HUDEP-2 (cell line): ENCODE data around the gene PCDHGC3.

ENCODE experiments used
- DNase-seq, 76 experiments: peaks; one replicate each; lab custom pipeline; 2025; ENCODE audit not compliant: unreplicated experiment in 76 of 76; lab: John Stamatoyannopoulos, UW

PCDHGC3 gene

DNA sequence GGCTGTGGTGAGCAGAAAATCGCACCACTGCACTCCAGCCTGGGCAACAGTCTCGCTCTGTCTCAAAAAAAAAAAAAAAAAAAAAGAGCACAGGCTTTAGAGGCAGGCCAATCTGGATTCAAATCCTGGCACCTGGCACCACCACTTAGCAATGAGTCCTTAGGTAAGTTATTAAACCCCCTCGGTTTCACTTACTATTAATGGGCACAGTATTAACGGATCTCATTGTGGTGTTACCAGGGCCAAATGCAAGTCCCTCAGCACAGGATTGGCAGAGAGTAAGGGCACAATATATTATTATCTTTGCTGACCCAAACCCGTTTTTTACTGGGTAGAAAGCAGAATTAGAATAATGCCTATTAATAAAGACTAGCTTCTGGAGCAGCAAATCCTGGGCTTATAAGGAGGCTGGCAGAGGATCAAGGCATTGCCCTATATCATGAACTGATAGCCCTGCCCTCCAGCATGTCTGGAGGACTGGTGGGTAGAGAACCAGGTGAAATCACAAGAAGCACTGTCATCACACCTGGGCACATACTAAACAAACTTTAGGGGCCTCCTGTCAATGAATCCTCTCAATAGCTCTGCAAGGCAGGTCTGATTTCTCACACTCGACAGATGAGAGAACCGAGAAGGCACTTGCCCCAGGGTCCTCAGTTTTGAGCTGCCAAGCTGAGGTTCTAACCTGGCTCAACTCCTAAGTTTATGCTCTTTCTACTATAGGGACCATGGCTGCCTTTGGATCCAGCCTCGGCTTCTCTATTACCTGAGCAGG lies 30.8 kb downstream of the PCDHGC3 start:
- no peak for DNase-seq

DNA sequence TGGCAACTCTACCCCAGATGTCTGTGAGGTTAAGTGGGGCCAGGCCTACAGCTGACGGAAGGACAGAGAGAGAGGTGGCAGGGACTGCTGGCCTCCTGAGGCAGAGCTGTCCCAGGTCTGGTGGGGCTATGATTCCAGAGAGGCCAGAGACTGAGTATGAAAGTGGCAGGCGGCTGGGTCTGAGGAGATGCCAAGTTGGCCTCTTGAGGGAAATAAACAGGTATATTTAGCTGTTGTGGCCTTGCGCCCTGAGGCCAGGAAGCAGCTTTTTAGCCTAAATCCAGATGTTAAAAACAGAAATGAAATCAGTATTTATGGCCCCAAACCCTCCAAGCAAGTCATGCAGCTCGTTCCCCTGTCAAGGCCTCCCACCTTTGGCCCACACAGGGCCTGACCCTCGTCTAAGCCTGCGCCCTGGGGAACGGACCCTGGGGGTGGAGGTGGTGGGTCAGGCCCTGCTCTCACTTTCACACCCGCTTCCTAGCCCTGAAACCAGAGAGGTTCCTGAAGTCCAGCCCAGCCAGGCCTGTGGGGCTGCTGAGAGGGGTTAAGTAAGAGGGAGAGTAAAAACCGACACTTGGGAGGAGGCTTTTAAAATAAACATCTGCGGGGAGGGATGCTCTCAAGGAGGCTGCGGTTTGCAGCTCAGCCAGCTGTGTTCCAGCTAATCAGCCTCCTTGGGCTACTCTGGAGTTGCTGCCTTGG lies 31.8 kb downstream of the PCDHGC3 start:
- DNase-seq, result no peak

DNA sequence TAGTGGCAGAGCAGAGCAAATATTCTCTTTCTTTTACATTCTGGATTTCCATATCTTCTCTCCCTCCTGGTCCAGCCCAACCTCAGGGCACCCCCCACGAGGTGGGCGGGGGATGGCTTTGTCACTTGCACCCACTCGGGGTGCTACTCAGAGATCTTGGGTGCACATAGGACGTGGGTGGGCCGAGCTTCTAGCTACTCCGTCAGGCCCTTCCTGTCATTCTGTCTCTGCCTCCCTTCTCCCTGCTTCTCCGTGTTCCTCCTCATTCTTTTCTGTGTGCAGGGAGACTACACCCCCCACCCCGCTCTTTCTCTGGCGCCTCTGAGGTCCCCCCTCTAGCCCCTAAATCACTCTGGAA lies 32.7 kb downstream of the PCDHGC3 start:
- DNase-seq, result no peak

GRCh38 chr5:141508798-141509611 lies 33.2 kb downstream of the PCDHGC3 start:
- DNase-seq, result no peak

DNA sequence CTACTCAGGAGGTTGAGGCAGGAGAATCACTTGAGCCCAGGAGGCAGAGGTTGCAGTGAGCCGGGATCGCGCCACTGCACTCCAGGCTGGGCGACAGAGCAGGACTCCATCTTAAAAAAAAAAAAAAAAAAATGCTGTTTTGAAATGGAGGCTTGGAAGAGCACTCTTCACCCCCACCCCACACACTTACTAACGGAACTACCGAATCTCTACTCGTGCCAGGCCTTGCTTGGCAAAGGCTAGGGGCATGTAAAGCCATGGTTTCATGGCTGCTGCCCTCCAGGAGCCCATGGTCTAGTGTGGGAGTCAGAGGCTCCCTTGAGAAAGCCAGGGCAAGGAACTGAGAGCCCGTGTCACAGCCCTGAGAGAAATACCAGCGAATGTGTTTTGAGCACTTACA lies 34.4 kb downstream of the PCDHGC3 start:
- DNase-seq, result no peak

- no peak for DNase-seq
Observed at GRCh38 chr5:141510850-141511601, 35.3 kb downstream of the PCDHGC3 start.

DNA sequence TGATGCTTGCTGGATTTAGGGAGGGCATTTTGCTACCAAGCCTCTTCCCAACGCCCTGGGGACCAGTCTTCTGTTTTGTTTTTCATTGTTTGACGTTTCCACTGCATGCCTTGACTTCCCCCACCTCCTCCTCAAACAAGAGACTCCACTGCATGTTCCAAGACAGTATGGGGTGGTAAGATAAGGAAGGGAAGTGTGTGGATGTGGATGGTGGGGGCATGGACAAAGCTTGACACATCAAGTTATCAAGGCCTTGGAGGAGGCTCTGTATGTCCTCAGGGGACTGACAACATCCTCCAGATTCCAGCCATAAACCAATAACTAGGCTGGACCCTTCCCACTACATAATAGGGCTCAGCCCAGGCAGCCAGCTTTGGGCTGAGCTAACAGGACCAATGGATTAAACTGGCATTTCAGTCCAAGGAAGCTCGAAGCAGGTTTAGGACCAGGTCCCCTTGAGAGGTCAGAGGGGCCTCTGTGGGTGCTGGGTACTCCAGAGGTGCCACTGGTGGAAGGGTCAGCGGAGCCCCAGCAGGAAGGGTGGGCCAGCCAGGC lies 36.1 kb downstream of the PCDHGC3 start:
- no peak for DNase-seq

- peak in 63 of 76 experiments; percentile 3 to 72 (median 42) for DNase-seq
Observed at GRCh38 chr5:141512390-141512910, 36.7 kb downstream of the PCDHGC3 start.

- DNase-seq, result no peak
Observed at GRCh38 chr5:141512911-141513626, 37.3 kb downstream of the PCDHGC3 start.

DNA sequence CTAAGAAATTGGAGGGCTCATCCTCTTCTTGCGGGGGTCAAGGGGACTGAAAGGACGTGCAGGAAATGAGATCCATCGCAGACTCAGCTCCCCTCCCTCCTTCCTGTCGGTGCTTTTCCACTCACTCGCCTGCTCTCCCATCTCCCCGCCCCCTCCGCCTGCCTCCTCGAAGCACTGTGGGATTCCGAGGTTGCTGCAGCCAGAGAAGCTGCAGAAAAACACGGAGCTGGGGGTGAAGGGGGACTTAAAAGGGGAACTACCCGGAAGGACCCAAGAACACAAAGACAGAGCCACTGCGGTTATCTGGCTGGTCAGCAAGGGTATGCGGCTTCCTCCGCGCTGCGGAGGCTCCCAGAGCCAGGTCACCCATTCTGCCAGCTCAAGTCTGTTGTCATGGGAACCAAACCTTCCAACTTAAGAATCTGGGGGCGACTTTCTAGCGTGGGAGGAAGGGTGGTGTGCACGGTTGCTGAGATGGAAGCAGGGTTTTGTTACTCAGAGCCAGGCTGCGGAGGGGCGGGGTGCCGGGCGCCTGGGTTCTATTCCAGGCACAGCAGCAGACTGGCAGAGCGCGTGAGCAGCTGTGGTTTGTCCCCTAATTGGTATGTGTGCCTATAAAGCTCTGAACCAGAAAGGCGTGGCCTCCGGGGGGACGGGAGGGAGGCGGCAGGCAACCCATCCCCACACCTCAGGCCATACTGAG lies 38.0 kb downstream of the PCDHGC3 start:
- no peak for DNase-seq

- DNase-seq, result no peak
Observed at GRCh38 chr5:141514330-141515133, 38.8 kb downstream of the PCDHGC3 start.

- DNase-seq, result no peak
Observed at GRCh38 chr5:141515141-141515540, 39.4 kb downstream of the PCDHGC3 start.

GRCh38 chr5:141515946-141516671 lies 40.3 kb downstream of the PCDHGC3 start:
- no peak for DNase-seq

DNA sequence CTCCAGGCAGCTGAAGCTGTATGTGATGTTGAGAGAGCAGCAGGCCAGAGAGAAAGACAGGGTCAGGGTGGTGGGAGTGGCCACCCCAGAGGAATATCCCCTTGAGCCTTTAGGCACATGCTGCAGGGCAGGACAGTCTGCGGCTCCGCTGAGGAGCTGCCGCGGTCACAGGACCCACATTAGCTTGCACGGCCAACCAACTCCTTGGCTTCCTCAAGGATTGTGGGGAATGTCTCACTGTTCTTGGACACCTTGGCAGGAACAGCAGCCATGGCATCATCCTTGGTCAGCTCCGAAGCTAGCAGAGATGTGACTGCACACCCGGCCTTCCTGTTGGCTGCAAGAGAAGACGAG lies 40.9 kb downstream of the PCDHGC3 start:
- no peak for DNase-seq

DNA sequence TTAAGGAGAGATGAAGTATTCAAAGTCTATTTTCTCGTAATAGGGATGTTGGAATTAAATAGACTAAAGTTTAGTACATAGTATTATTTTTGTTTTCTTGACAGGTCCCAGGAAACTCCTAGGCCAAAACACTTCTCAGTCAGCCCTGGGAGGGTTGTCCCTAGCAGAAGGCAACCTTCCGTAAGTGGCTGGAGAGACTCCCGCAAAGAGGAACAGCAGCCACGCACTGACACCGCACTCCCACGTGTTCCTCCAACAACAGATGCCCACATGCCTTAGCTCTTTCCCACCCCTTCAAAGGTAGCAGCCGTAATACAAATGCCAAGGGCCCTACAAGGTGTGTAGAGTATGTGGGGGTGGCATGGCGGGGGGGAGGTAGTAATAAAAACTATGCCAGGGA lies 41.5 kb downstream of the PCDHGC3 start:
- DNase-seq, result no peak

- no peak for DNase-seq
Observed at GRCh38 chr5:141517880-141518617, 42.3 kb downstream of the PCDHGC3 start.

DNA sequence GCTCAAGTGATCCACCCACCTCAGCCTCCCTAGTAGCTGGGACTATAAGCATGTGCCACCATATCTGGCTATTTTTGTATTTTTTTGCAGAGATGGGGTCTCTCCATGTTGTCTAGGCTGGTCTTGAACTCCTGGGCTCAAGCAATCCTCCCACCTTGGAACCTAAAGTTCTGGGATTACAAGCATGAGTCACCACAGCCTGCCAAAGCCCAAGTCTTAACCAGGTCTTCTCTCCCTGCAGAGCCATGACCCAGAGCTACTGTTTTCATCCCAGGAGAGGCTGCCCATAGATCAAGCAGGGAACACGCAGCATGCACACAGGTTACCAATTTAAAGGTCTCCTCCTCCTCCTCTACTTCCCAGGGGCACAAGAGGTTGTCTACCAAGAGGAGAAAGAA lies 42.9 kb downstream of the PCDHGC3 start:
- DNase-seq, result no peak
